ENCODE measurements around the gene PPA2.

Gene PPA2

DNA sequence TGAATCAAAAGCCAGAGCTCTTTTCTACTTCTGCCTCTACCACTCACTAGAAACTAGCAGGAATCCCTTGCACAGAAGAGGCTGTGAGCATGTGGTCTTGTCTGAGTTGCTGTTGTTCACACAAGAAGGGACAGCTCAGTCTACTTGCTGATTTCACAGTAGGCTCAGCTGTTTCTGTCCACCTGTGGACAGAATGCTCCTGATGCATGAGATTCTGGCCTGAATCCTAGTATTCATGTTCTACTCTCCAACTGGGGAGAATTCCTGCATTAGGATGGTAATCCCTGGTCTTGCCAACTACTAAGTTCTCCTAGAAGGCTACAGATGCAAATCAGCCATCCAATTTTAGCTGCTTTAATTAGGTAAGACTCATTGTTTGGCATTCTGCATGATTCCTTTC lies 112.8 kb downstream of the PPA2 start:
- TF ChIP-seq ZNF384 (IDR thresholded peaks at IDR 0.05) (no peak), BHLHE40 (IDR thresholded peaks at IDR 0.05; ENCODE audit: borderline replicate concordance) (no peak), FOXK2 (IDR thresholded peaks at IDR 0.05) (no peak), ARNT (IDR thresholded peaks at IDR 0.05) (no peak), FOXA1 (IDR thresholded peaks at IDR 0.05) (no peak), TARDBP (IDR thresholded peaks at IDR 0.05) (no peak), SUZ12 (IDR thresholded peaks at IDR 0.05) (no peak), L3MBTL2 (conservative IDR thresholded peaks at IDR 0.05) (no peak), ELF4 (IDR thresholded peaks at IDR 0.05) (no peak), FOXM1 (IDR thresholded peaks at IDR 0.05; ENCODE audit: borderline replicate concordance) (no peak), NFRKB (IDR thresholded peaks at IDR 0.05) (no peak)
- TF ChIP-seq, protein P1, sequence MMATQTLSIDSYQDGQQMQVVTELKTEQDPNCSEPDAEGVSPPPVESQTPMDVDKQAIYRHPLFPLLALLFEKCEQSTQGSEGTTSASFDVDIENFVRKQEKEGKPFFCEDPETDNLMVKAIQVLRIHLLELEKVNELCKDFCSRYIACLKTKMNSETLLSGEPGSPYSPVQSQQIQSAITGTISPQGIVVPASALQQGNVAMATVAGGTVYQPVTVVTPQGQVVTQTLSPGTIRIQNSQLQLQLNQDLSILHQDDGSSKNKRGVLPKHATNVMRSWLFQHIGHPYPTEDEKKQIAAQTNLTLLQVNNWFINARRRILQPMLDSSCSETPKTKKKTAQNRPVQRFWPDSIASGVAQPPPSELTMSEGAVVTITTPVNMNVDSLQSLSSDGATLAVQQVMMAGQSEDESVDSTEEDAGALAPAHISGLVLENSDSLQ (IDR thresholded peaks at IDR 0.05) = no peak
- DNase-seq (ENCODE audit: extremely low spot score) = no peak
- ChIA-PET POLR2A (no interaction called here), CTCF (interaction anchor here (1.0 kb wide), 1 partner anchor 9 kb away, joined by 4 read pairs; no protein-coding TSS in a partner anchor)

GRCh38 chr4:105357258-105357980 lies 116.4 kb downstream of the PPA2 start:
- no peak for DNase-seq (ENCODE audit: extremely low spot score)
- ChIA-PET POLR2A (no interaction called here), CTCF (no interaction called here)
- TF ChIP-seq NFRKB (IDR thresholded peaks at IDR 0.05) (no peak), FOXM1 (IDR thresholded peaks at IDR 0.05; ENCODE audit: borderline replicate concordance) (no peak), ZNF384 (IDR thresholded peaks at IDR 0.05) (no peak), L3MBTL2 (conservative IDR thresholded peaks at IDR 0.05) (no peak), ARNT (IDR thresholded peaks at IDR 0.05) (no peak), SUZ12 (IDR thresholded peaks at IDR 0.05) (no peak), HDGF (IDR thresholded peaks at IDR 0.05; ENCODE audit: borderline replicate concordance) (no peak)

DNA sequence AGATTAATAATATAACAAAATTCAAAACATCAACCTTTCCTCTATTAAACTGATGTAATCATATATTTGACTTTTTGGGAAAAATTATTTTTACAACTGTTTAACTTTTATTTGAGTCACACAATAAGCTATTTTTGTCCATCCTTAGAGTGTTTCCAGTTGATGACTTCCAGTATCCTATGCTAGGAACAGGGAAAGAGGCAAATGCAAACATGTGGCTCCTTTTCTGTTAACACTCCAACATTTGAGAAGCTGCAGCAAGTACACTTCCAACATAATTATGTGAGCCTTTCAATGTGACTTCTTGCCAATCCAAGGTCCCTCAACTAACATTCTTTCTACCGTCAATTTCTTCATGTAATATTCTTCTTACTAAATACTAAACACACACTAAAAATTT lies 117.7 kb downstream of the PPA2 start:
- CTCF ChIA-PET = no interaction called here

GRCh38 chr4:105352826-105353225 lies 121.0 kb downstream of the PPA2 start:
- DNase-seq (ENCODE audit: extremely low spot score) = no peak

More for the DNA sequence above, 117.7 kb downstream of the PPA2 start:
- POLR2A ChIA-PET = no interaction called here
- TF ChIP-seq TARDBP (IDR thresholded peaks at IDR 0.05) (no peak), NFRKB (IDR thresholded peaks at IDR 0.05) (no peak), ZNF384 (IDR thresholded peaks at IDR 0.05) (no peak), SP1 (IDR thresholded peaks at IDR 0.05) (no peak), HDGF (IDR thresholded peaks at IDR 0.05; ENCODE audit: borderline replicate concordance) (no peak), SUZ12 (IDR thresholded peaks at IDR 0.05) (no peak)
- TF ChIP-seq, protein P1 (IDR thresholded peaks at IDR 0.05) = no peak
- DNase-seq (ENCODE audit: extremely low spot score) = no peak

DNA sequence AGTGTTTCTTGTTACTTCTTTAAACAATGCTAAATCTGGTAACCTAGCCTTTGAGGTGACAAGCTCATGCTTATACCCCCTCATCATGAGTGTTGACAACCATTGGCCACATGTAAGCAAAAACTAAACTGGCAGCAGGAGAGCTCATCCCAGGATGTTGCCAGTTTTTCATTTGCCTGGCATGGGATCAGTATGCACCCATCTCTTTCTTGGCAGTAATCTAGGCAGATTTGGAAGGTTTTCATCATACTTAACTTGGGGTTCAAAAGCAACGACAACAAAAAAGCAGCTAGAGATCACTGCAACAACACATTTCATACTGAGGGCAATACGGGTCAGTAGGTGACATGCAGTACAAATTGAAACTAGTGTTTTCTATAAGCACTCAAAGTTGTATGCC lies 122.0 kb downstream of the PPA2 start:
- CTCF ChIA-PET = no interaction called here

More at GRCh38 chr4:105352826-105353225, 121.0 kb downstream of the PPA2 start:
- TF ChIP-seq ZNF384 (IDR thresholded peaks at IDR 0.05) = no peak
- no peak for TF ChIP-seq L3MBTL2 (conservative IDR thresholded peaks at IDR 0.05)
- TF ChIP-seq BHLHE40 (IDR thresholded peaks at IDR 0.05; ENCODE audit: borderline replicate concordance) = no peak
- no peak for TF ChIP-seq TARDBP (IDR thresholded peaks at IDR 0.05)
- no peak for TF ChIP-seq SP1 (IDR thresholded peaks at IDR 0.05)
- no peak for TF ChIP-seq NFRKB (IDR thresholded peaks at IDR 0.05)
- no peak for TF ChIP-seq CTBP1 (IDR thresholded peaks at IDR 0.05; ENCODE audit: borderline replicate concordance)
- no peak for TF ChIP-seq FOXM1 (IDR thresholded peaks at IDR 0.05; ENCODE audit: borderline replicate concordance)
- TF ChIP-seq, protein P1 (IDR thresholded peaks at IDR 0.05) = no peak
- TF ChIP-seq ELF4 (IDR thresholded peaks at IDR 0.05) = no peak
- TF ChIP-seq FOXA1 (IDR thresholded peaks at IDR 0.05) = no peak
- no peak for TF ChIP-seq ARNT (IDR thresholded peaks at IDR 0.05)
- TF ChIP-seq FOXK2 (IDR thresholded peaks at IDR 0.05) = no peak
- no peak for TF ChIP-seq SUZ12 (IDR thresholded peaks at IDR 0.05)
- TF ChIP-seq LEF1 (IDR thresholded peaks at IDR 0.05; ENCODE audit: borderline replicate concordance) = no peak
- no peak for TF ChIP-seq HDGF (IDR thresholded peaks at IDR 0.05; ENCODE audit: borderline replicate concordance)
- ChIA-PET POLR2A (interaction anchor here (0.6 kb wide), 1 partner anchor 331 kb away, joined by 3 read pairs; no protein-coding TSS in a partner anchor), CTCF (no interaction called here)

More for the DNA sequence above, 122.0 kb downstream of the PPA2 start:
- POLR2A ChIA-PET = no interaction called here
- no peak for TF ChIP-seq ZNF384 (IDR thresholded peaks at IDR 0.05)
- TF ChIP-seq L3MBTL2 (conservative IDR thresholded peaks at IDR 0.05) = no peak
- TF ChIP-seq, protein P1 (IDR thresholded peaks at IDR 0.05) = no peak
- TF ChIP-seq FOXK2 (IDR thresholded peaks at IDR 0.05) = no peak
- no peak for TF ChIP-seq HDGF (IDR thresholded peaks at IDR 0.05; ENCODE audit: borderline replicate concordance)
- no peak for TF ChIP-seq SP1 (IDR thresholded peaks at IDR 0.05)
- no peak for TF ChIP-seq FOXM1 (IDR thresholded peaks at IDR 0.05; ENCODE audit: borderline replicate concordance)
- TF ChIP-seq ARNT (IDR thresholded peaks at IDR 0.05) = no peak
- no peak for TF ChIP-seq FOXA1 (IDR thresholded peaks at IDR 0.05)
- TF ChIP-seq TARDBP (IDR thresholded peaks at IDR 0.05) = no peak
- no peak for TF ChIP-seq LEF1 (IDR thresholded peaks at IDR 0.05; ENCODE audit: borderline replicate concordance)
- no peak for DNase-seq (ENCODE audit: extremely low spot score)
